WERI-Rb-1 (cell line): Measurements from ENCODE around the gene SMIM29.

ENCODE experiments used
- DNase-seq: peaks from one replicate; pipeline ENCODE4 v3.0.0-alpha.2; 2020
- H3K27ac ChIP-seq: fragments of 250-450 bp; sonication (Bioruptor Pico); 2 replicates; pipeline ENCODE4 v1.5.1; 2020; ENCODE audit warnings: mild to moderate bottlenecking, moderate library complexity
- H3K27me3 ChIP-seq: fragments of 250-450 bp; sonication (Bioruptor Pico); 2 replicates; pipeline ENCODE4 v1.5.1; 2021; ENCODE audit warnings: mild to moderate bottlenecking, low read depth, moderate library complexity; ENCODE audit not compliant: insufficient read depth, severe bottlenecking
- H3K36me3 ChIP-seq: fragments of 250-450 bp; sonication (Bioruptor Pico); 2 replicates; pipeline ENCODE4 v1.5.1; 2020; ENCODE audit warnings: mild to moderate bottlenecking, moderate library complexity
- H3K4me3 ChIP-seq: 2 replicates; pipeline ENCODE4 v1.5.1; 2011; ENCODE audit warnings: low read depth, mild to moderate bottlenecking, control low read depth, low read length
- H3K9me3 ChIP-seq: fragments of 250-450 bp; sonication (Bioruptor Pico); 2 replicates; pipeline ENCODE4 v1.5.1; 2021; ENCODE audit warnings: mild to moderate bottlenecking, moderate library complexity; ENCODE audit not compliant: severe bottlenecking
- CTCF ChIP-seq: IDR thresholded peaks from 2 replicates; pipeline ENCODE4 v1.5.1; 2011; ENCODE audit warnings: low read depth, mild to moderate bottlenecking, control low read depth, inconsistent platforms, low read length

Gene SMIM29

GRCh38 chr6:34242252-34243130, 6.3 kb downstream of the SMIM29 start:
- H3K4me3 ChIP-seq, result no peak overlapping the region
- H3K27me3 ChIP-seq, result no peaks in the 10 kb centered on the region
- peak; percentile 9 for DNase-seq
- no peaks in the 10 kb centered on the region for H3K9me3 ChIP-seq
- no peak for TF ChIP-seq CTCF
- H3K36me3 ChIP-seq, result peaks cover 76% of the 10 kb centered on the region
- H3K27ac ChIP-seq, result no peak overlapping the region

GRCh38 chr6:34241351-34242215, 7.2 kb downstream of the SMIM29 start:
- peak; percentile 10 for DNase-seq
- H3K9me3 ChIP-seq, result no peaks in the 10 kb centered on the region
- H3K4me3 ChIP-seq, result no peak overlapping the region
- TF ChIP-seq CTCF, result no peak
- H3K27me3 ChIP-seq, result no peaks in the 10 kb centered on the region
- peaks cover 76% of the 10 kb centered on the region for H3K36me3 ChIP-seq
- H3K27ac ChIP-seq, result no peak overlapping the region

- TF ChIP-seq CTCF, result no peak
- Histone ChIP-seq H3K4me3 (no peak overlapping the region), H3K27me3 (no peaks in the 10 kb centered on the region), H3K27ac (peak overlapping the region; percentile 99), H3K36me3 (peaks cover 70% of the 10 kb centered on the region), H3K9me3 (no peaks in the 10 kb centered on the region)
- DNase-seq, result peak; percentile 29
Observed at GRCh38 chr6:34240329-34241248, 8.2 kb downstream of the SMIM29 start.

GRCh38 chr6:34239893-34240292, 8.9 kb downstream of the SMIM29 start:
- H3K36me3 ChIP-seq, result peaks cover 70% of the 10 kb centered on the region
- no peaks in the 10 kb centered on the region for H3K27me3 ChIP-seq
- no peak for DNase-seq
- TF ChIP-seq CTCF, result no peak
- H3K9me3 ChIP-seq, result no peaks in the 10 kb centered on the region
- H3K4me3 ChIP-seq, result no peak overlapping the region
- peak overlapping the region; percentile 99 for H3K27ac ChIP-seq

GRCh38 chr6:34239500-34239825, 9.3 kb downstream of the SMIM29 start:
- Histone ChIP-seq H3K27ac (peak overlapping the region; percentile 99), H3K4me3 (peak overlapping the region; percentile 95), H3K9me3 (no peaks in the 10 kb centered on the region), H3K27me3 (no peaks in the 10 kb centered on the region), H3K36me3 (peaks cover 68% of the 10 kb centered on the region)
- peak; percentile 80 for DNase-seq
- TF ChIP-seq CTCF, result no peak
